Urinary bladder (tissue), 4 donors: Measurements from ENCODE around the gene MRPL53. TPM values are rescaled to one million over a fixed set of nuclear protein-coding genes. Genes with fewer than 3 reads are reported as not detected.
A peak's percentile ranks its signal among the peaks of the same experiment; 100 is the strongest.
"Not testable (repeated sequence)": the region's sequence is repeated elsewhere in the genome, so short reads cannot be mapped to it uniquely, and the experiment has no call there.

Source experiments
- DNase-seq: peaks from one replicate; pipeline ENCODE4 v3.0.0-alpha.2; 2015; ENCODE audit errors: extremely low spot score
- H3K27ac ChIP-seq: one replicate; pipeline ENCODE4 v1.5.1; 2013; ENCODE audit warnings: low read depth, mild to moderate bottlenecking, moderate library complexity
- H3K36me3 ChIP-seq: one replicate; pipeline ENCODE4 v1.6.1; 2013; ENCODE audit warnings: mild to moderate bottlenecking, moderate library complexity; ENCODE audit not compliant: insufficient read depth
- H3K4me1 ChIP-seq: one replicate; pipeline ENCODE4 v1.6.1; 2013; ENCODE audit warnings: mild to moderate bottlenecking, moderate library complexity; ENCODE audit not compliant: insufficient read depth
- H3K4me3 ChIP-seq: one replicate; pipeline ENCODE4 v1.5.1; 2013; ENCODE audit warnings: low read depth, low read length
- WGBS: extraction: QIAGEN DNeasy Blood & Tissue Kit; methylation state at CpG from one replicate; pipeline ENCODE4 v1.1.7; 2013; 5-methylcytosine and 5-hydroxymethylcytosine counted together
- polyA plus RNA-seq: library from polyadenylated mRNA; stranded (reverse); fragments of 200-250 nt; gene quantifications from one replicate; pipeline ENCODE4 v1.2.3, GENCODE V29; 2013
- total RNA-seq: library from RNA; depleted of rRNA; stranded (reverse); fragments of >200 nt; gene quantifications from one replicate; pipeline ENCODE4 v1.2.3, GENCODE V29; 2014
- donor health status: healthy with polysubstance abuse.
- donor health status: healthy.

MRPL53 gene
- total and polyA plus RNA-seq, 2 donors, result 14.0 to 75.2 TPM

- DNase-seq, result no peak
- no peaks in the 10 kb centered on the region for H3K36me3 ChIP-seq
- WGBS, result 1% methylated on average over 41 of the region's 41 CpGs
- no peak overlapping the region for H3K27ac ChIP-seq
- no peaks in the 10 kb centered on the region for H3K4me1 ChIP-seq
- H3K4me3 ChIP-seq, result peak overlapping the region; percentile 1
Observed at GRCh38 chr2:74498500-74499266, 26.2 kb upstream of the MRPL53 start.

- H3K36me3 ChIP-seq, result no peaks in the 10 kb centered on the region
- DNase-seq, result no peak
- no peaks in the 10 kb centered on the region for H3K4me1 ChIP-seq
- H3K4me3 ChIP-seq, result peak overlapping the region; percentile 17
- 3% methylated on average over 61 of the region's 61 CpGs for WGBS
- H3K27ac ChIP-seq, result no peak overlapping the region
Observed at GRCh38 chr2:74497777-74498499, 25.5 kb upstream of the MRPL53 start.

- WGBS, result 34% methylated on average over 19 of the region's 19 CpGs
- DNase-seq, result no peak
- Histone ChIP-seq H3K4me1 (no peaks in the 10 kb centered on the region), H3K27ac (no peak overlapping the region), H3K4me3 (no peak overlapping the region), H3K36me3 (peaks cover 2% of the 10 kb centered on the region)
Observed at GRCh38 chr2:74496997-74497776, 24.7 kb upstream of the MRPL53 start.

- H3K36me3 ChIP-seq, result peaks cover 13% of the 10 kb centered on the region
- 88% methylated on average over 1 of the region's 1 CpG for WGBS
- no peak overlapping the region for H3K4me3 ChIP-seq
- H3K4me1 ChIP-seq, result no peaks in the 10 kb centered on the region
- DNase-seq, result no peak
- no peak overlapping the region for H3K27ac ChIP-seq
Observed at GRCh38 chr2:74495440-74495839, 23.0 kb upstream of the MRPL53 start.

GRCh38 chr2:74493546-74493945, 21.1 kb upstream of the MRPL53 start:
- no peak overlapping the region for H3K27ac ChIP-seq
- WGBS, result 92% methylated on average over 3 of the region's 3 CpGs
- no peak for DNase-seq
- no peaks in the 10 kb centered on the region for H3K4me1 ChIP-seq
- H3K4me3 ChIP-seq, result no peak overlapping the region
- H3K36me3 ChIP-seq, result peaks cover 17% of the 10 kb centered on the region

- peaks cover 17% of the 10 kb centered on the region for H3K36me3 ChIP-seq
- no peak overlapping the region for H3K27ac ChIP-seq
- 94% methylated on average over 12 of the region's 12 CpGs for WGBS
Observed at GRCh38 chr2:74491648-74492544, 19.4 kb upstream of the MRPL53 start.

GRCh38 chr2:74489906-74490305, 17.4 kb upstream of the MRPL53 start:
- Histone ChIP-seq H3K27ac (no peak overlapping the region), H3K4me3 (no peak overlapping the region), H3K36me3 (peaks cover 17% of the 10 kb centered on the region), H3K4me1 (no peaks in the 10 kb centered on the region)
- 90% methylated on average over 9 of the region's 9 CpGs for WGBS
- DNase-seq, result no peak

More at GRCh38 chr2:74491648-74492544, 19.4 kb upstream of the MRPL53 start:
- Histone ChIP-seq H3K4me3 (no peak overlapping the region), H3K4me1 (no peaks in the 10 kb centered on the region)
- DNase-seq, result no peak

GRCh38 chr2:74488643-74489481, 16.4 kb upstream of the MRPL53 start:
- no peak for DNase-seq
- Histone ChIP-seq H3K36me3 (peaks cover 17% of the 10 kb centered on the region), H3K4me3 (no peak overlapping the region), H3K27ac (no peak overlapping the region), H3K4me1 (no peaks in the 10 kb centered on the region)
- WGBS, result 87% methylated on average over 9 of the region's 9 CpGs

GRCh38 chr2:74486141-74486540, 13.7 kb upstream of the MRPL53 start:
- 98% methylated on average over 2 of the region's 2 CpGs for WGBS
- no peak overlapping the region for H3K4me3 ChIP-seq
- H3K4me1 ChIP-seq, result peaks cover 6% of the 10 kb centered on the region
- H3K36me3 ChIP-seq, result peaks cover 7% of the 10 kb centered on the region
- no peak overlapping the region for H3K27ac ChIP-seq
- DNase-seq, result no peak

GRCh38 chr2:74483675-74484164, 11.2 kb upstream of the MRPL53 start:
- H3K36me3 ChIP-seq, DNase-seq, H3K4me1 ChIP-seq, H3K27ac ChIP-seq: not testable (repeated sequence)
- H3K4me3 ChIP-seq, result peak overlapping the region; percentile 76
- 78% methylated on average over 19 of the region's 19 CpGs for WGBS

GRCh38 chr2:74482801-74483674, 10.6 kb upstream of the MRPL53 start, which contains the start of the genes CCDC142 and TTC31:
TSS of gene CCDC142 (minus strand) at chr2:74482998. CDS start at chr2:74482837, 161 bp downstream.
TSS of gene TTC31 (plus strand) at chr2:74483081. CDS start at chr2:74483096, 15 bp downstream.
- Histone ChIP-seq H3K27ac (peak within 1 kb of the TSS; percentile 83), H3K36me3 (no peaks in the 10 kb centered on the region), H3K4me1 (peaks cover 6% of the 10 kb centered on the region), H3K4me3 (peak within 1 kb of the TSS; percentile 76)
- under 1% methylated on average over 50 of the region's 50 CpGs for WGBS
- DNase-seq, result peak; percentile 92
